Stimulated activated CD4-positive, alpha-beta T cell treated with anti-CD3 and anti-CD28 coated beads, TNF-alpha, amount 100 ng/mL, for 1 hour (primary cell): ENCODE data around the gene S100Z.
"Not testable (repeated sequence)": the region's sequence is repeated elsewhere in the genome, so short reads cannot be mapped to it uniquely, and the experiment has no call there.

Experiments
- DNase-seq, 3 donors: peaks; one replicate each; pipeline ENCODE4 v3.0.0-alpha.2; 2020; ENCODE audit warnings: low read depth in 3 of 3, low spot score in 1 of 3

The S100Z gene

DNA sequence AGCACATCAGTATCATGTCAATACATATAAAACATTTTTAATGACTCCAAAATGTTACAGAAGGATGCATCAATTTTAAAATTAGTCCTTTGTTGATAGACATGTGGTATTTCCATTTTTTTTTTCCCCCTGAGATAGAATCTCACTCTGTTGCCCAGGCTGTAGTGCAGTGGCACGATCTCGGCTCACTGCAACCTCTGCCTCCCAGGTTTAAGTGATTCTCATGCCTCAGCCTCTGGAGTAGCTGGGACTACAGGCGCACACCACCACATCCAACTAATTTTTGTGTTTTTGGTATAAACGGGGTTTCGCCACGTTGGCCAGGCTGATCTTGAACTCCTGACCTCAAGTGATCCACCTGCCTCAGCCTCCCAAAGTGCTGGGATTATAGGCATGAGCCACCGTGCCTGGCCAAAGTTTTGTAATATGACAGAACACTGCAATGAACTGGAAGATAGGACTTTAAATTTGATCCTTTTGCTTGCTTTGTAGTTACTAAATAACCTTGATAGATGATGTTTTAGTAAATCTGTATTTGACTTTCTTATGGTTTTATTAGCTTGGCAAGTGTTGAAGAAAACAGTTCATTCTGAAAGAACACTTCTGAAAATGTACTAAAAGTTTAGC, 27.6 kb upstream of the S100Z start:
- DNase-seq = not testable (repeated sequence)

DNA sequence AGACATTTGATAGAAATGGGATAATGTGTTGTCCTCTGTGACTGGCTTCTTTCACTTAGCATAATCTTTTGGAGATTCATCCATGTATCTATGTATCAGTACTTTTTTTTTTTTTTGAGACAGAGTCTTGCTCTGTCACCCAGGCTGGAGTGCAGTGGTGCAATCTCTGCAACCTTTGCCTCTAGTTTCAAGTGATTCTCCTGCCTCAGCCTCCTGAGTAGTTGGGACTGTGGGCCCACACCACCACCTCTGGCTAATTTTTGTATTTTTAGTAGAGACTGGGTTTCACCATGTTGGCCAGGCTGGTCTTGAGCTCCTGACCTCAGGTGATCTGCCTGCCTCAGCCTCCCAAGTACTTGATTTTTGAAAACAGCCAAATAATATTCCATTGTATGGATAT, 23.4 kb upstream of the S100Z start:
- not testable (repeated sequence) for DNase-seq

DNA sequence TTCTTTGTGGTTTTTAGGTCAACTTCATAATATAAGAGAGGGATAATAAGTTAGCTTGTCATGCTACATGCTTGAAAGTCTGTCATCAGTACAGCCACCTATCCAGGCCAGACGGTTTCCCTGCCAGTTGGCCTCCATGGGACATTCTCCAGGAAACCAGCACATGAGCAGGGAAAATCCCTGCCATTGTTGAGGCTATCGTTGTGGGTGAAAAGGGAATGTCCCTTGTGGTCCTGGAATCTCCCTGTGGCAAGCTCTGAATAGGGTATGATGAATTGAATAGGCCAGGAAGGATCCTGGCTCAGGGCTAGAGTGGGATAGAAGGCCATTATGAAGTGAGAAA, 18.7 kb upstream of the S100Z start:
- no peak for DNase-seq

DNA sequence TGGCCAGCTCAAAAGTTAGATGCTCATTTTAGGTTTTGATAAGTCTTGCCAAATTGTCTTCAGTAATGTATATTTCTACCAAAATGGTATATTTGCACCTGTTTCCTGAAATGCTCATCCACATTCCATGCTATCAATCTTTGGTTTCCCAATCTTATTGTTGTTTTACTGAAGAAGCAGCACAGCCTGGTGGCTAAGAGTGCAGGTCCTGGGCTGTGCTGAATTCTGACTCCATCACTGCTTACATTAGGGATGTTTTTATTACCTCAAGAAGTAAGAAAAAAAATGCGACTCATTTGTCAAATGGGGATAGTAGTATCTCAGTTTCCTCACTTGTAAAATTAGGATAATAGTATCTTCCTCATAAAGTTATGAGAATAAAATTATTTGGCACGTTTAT, 13.6 kb upstream of the S100Z start:
- DNase-seq = no peak

DNA sequence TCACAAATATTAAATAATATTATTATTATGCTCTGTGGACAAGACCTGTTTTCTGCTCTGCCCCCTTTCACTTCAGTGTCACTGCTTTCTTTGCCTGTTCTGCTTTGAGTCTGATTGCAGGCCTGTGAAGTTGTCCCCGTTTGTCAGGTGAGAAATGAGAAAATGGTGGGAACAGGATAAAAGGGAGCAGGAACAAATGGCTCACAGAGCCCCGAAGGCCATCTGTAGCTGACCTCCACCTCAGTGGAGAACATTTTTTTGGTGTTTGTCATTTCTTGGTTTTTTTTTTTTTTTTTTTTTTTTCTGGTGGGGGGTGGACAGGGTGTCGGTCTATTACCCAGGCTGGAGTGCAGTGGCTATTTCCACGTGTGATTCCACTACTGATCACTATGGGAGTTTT, 13.2 kb upstream of the S100Z start:
- DNase-seq = no peak

DNA sequence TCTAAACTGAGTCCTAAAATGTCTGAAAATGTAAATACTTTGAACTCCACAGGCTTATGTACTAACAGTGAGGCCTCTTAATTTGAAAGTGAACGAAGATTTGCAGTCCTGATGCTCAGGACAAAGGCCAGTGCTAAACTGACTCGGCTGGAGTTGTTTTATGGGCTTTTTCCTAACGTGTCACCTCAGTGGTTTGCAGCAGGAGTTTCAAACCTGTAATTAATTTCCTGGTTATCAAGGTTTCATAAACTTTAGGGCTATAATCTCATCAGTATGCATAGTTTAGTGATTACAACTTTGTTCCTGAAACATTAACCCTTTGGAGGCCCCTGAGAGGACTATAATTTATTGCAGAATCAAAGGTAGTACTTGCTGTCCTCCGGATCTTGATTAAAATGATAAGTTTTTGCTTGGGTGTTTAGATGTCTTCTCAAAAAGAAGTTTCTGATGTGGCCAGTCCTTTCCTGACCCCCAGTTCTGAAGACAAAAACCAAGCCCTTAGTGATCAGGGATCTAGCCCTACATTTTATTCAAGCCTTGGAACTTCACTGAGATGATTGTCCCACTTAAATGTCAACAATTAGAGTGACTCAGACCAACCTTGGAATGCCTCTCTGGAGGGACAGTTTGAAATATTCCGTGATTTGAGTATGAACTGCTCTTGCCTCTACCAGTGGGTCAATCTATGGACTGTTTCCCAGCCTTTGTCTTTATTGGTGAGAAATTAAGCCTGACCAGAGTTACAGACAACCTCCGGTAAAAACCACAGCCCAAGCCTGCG, 11.1 kb upstream of the S100Z start:
- DNase-seq = no peak

DNA sequence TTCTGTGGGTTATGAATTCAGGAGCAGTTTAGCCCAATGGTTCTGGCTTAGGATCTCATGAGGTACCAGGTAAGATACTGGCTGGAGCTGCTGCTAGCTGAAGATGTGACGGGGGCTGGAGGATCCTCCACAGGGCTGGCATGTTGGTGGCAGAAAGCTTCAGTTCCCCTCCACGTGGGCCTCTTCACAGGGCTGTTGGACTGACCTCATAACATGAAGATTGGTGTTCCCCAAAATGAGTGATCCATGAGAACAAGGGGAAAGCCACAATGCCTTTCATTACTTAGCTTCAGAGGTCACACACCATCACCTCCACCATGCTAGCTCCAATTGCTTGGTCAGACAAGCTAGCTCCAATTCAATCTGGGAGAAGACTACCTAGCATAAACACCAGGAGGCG, 8.5 kb upstream of the S100Z start:
- DNase-seq = no peak

DNA sequence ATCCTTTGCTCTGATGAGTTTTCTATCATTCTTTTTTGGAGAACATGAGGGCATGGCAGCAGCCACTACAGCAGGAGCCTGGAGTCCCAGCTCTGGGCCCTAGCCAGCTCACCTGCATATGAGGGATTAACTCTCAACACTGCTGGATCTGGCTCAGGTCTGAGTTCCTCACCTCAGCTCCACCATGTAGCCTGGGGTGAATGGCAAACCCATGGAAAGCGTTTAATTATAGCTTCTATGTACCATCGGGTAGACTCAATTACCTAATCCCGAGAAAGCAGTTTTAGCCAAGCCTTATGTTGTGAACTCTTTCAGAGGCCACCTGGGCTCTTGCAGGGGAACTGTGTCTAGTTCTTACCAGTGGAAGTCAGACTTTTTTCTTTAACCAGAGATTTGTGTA, 3.9 kb upstream of the S100Z start:
- no peak for DNase-seq

DNA sequence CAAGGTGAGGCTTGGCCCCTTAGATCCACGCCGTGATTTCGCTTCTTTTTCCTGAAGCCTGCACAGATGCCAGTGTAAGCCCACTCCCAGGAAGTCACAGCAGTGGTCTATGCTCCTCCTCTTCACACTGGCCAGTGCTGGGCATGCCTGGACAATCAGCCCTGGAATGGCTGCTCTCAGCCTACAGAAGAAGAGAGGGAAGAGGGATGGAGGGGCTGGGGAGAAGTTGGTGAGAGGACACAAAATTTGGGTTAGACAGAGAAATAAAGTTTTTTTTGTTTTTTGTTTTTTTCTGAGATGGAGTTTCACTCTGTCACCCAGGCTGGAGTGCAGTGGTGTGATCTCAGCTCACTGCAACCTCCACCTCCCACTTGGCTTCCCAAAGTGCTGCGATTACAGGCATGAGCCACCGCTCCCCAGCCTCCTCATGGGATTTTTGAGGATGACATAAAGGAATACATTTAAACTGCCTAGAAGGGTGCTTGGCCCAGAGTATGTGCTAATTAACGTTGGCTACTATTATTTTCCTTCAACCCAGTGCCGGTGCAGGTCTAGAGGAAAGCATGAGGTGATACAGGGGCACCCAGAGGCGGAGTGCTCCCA, 830 bp downstream of the S100Z start:
- no peak for DNase-seq

DNA sequence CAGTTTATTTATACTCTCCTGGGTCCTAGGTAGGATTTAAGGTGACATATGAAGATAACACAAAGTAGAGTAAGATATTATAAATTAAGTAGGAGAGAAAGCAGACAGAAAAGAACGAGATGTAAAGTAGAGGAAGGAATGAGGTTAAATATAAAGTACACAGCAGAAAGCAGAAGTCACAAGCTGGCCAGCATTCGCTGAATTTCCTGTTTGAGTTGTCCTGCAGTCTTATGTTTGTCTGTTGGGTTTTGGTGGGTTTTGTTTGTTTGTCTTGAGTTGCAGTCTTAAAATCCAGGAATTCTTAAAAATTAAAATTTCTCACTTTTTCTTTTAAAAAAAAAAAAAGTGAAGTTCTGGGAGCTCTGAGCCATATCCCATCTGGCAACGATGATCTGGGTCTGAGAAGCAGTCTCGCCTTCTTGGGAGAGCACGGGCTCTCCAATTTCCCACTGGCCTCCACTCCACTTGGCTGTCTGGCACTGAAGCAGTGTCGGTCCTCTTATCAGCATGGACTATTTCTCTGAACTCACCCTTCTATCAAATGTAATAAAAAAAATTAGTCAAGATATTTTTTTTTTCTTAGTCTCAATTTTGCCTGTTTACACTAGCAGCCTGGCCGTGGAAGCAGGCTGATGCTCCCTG, 2.0 kb downstream of the S100Z start:
- no peak for DNase-seq

DNA sequence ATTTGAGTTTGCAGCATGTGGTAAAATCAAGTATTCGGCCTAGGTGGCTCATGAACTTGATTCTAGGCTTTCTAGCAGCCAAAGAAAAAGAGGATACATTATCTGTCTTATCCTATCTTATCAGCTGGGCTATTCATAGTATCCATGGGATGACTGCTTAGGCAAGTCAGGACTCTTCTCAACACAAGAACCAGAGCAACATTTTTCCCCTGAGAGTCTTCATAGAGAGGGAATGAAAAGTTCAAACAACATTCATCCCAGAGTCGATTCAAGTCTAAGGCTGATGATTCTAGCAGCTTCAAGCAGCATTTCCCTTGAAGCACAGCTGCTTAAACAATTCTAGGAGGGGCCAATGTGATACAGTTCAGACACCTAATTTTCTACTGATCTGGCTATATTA, 3.0 kb downstream of the S100Z start:
- DNase-seq = no peak

DNA sequence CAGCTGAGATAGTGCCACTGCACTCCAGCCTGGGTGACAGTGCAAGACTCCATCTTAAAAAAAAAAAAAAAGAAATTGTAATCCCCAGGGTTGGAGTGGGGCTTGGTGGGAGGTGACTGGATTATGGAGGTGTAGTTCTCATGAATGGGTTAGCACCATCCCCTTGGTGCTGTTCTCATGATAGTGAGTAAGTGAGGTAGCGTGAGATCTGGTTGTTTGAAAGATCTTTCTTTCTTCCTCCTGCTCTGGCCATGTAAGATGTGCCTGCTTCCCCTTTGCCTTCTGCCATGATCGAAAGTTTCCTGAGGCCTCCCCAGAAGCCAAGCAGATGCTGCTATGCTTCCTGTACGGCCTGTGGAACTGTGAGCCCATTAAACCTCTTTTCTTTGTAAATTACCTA, 3.9 kb downstream of the S100Z start:
- DNase-seq = not testable (repeated sequence)

DNA sequence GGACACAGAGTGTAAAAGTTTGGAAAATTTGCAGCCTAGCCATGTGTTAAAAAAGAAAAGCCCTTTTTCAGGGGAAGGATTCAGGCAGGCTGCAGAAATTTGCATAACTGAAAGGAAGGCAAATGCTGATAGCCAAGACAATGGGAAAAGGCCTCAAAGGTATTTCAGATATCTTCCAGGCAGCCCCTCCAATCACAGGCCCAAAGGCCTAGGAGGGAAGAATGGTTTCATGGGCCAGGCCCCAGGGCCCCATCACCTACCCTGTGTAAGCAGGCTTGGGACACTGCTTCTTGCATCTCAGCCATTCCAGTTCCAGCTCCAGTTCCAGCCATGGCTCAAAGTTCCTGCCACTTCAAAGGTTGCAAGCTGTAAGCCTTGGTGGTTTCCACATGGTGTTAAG, 4.8 kb downstream of the S100Z start:
- DNase-seq = no peak

DNA sequence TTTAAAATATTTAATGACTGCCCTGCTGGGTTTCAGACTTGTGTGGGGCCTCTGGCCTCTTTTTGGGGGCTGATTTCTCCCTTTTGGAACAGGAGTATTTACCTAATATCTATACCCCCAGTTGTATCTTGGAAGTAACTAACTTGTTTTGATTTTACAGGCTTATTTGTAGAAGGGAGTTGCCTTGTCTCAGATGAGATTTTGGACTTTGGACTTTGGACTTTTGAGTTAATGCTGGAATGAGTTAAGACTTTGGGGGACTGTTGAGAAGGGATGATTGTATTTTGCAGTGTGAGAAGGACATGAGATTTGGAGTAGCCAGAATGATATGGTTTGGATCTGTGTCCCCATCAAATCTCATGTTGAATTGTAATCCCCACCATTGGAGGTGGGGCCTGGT, 5.7 kb downstream of the S100Z start:
- not testable (repeated sequence) for DNase-seq

DNA sequence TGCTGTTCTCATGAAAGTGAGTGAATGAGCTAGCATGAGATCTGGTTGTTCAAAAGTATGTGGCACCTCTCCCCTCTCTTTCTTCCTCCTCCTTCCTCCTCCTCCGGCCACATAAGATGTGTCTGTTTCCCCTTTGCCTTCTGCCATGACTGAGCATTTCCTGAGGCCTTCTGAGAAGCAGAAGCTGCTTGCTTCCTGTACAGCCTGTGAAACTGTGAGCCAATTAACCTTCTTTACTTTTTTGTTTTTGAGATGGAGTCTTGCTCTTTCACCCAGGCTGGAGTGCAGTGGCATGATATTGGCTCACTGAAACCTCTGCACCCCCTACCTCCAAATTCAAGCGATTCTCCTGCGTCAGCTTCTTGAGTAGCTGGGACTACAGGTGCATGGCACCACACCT, 6.1 kb downstream of the S100Z start:
- DNase-seq = no peak

DNA sequence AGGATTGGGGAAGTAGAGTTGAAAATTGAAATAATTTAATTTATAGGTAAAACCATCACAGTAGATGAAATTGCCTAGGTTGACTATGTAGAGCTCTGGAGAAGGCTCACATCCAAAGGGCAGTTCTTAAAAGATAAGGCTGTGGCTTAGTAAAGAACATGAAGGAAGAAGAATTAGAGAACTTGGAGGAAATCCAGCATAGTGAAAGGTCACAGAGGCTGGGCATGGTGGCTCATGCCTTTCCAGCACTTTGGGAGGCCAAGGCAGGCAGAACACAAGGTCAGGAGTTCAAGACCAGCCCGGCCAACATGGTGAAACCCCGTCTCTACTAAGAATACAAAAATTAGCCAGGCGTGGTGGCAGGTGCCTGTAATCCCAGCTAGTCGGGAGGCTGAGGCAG, 7.0 kb downstream of the S100Z start:
- not testable (repeated sequence) for DNase-seq

DNA sequence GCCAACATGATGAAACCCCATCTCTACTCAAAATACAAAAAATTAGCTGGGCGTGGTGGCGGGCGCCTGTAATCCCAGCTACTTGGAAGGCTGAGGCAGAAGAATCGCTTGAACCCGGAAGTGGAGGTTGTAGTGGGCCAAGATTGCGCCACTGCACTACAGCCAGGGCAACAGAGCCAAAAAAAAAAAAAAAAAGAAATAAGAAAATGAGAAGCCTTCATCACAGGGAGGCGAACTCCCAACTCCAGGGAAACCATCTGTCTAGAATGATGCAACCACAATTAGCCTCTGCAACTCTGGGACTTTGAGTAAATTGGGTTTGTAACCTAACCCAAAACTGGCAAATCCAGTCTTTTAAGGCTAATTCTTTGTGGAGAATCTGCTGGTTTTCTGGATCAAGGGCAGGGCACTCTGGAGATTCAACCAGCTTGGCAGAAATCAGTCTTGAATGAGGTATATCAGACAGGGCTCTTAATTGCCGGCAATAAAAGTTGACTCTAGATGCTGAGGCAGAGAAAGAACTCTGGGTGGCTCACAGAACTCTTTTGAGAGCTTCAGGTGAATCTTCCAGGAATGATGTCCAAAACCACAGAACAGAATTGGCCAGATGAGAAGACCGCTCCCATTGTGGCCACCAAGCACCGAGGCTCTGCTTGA, 9.9 kb downstream of the S100Z start:
- DNase-seq = no peak

DNA sequence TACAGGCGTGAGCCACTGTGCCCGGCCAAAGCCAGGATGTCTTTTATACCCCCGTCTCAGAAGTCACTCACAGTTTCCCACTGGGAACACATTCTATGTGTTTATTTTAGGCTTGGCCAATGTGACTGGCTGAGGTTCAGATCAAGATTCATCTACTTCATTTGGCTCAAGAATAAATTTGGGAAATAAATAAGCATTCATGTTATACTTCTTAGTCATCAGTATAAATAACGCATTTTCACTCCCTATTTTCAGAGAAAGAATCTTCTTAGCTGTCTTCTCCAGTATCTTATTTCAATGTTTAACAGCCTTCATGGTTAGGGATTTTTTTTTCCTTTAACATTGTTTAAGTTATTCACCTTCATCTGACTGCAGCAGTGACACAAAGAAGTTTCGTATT, 11.8 kb downstream of the S100Z start:
- DNase-seq = no peak

DNA sequence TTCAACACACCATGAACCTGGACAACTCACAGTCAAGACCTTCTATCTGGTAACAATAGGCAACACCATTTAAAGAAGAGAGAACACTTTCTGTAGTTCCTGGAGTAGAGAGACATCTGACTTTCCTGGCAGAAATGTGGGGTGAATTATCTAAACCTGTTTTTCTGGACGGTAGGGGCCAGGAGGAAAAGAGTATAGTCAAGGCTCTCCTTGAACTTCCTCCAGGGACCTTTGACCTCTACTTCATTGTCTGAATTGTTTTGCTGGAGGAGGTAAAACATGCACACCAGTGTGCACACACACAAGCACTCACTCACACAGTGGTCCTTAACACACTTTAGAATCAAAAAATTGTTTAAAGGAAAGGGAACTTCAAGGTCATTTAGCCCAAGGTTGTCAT, 13.2 kb downstream of the S100Z start:
- no peak for DNase-seq

DNA sequence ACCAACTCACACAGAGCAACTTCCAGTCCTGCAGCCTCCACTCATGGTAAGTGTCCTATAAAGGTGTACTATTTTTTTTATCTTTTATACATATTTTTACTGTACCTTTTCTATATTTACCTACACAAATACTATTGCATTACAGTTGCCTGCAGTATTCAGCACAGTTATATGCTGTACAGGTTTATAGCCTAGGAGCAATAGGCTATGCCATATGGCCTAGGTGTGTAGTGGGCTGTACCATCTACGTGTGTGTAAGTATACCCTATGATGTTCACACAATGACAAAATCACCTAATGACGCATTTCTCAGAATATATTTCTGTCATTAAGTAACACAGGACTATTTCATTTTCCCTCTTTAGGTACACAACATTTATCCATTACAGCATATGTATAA, 16.7 kb downstream of the S100Z start:
- DNase-seq = no peak

DNA sequence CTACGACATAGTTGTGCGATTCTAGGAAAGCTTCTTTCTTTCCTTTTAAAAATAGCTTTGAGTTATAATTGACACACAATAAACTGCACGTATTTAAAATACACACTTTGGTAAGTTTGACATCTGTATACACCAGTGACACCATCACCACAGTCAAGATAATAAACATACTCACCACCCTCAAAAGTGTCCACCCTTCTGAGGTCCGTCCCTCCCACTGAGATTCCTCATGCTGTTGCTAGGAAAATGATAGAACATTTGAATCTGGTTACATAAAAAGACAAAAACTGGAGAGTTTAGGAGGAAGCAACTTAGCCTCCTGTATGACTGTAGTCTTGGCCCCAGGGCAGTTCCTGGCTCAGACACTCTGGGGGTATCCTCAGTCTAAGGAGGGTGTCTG, 17.2 kb downstream of the S100Z start:
- no peak for DNase-seq
